ENCODE results near the gene ACTRT2. TPM values are rescaled to one million over a fixed set of nuclear protein-coding genes. Genes with fewer than 3 reads are reported as not detected.

Gene ACTRT2
- total RNA-seq, 1 experiment from 2014 or later = not detected

DNA sequence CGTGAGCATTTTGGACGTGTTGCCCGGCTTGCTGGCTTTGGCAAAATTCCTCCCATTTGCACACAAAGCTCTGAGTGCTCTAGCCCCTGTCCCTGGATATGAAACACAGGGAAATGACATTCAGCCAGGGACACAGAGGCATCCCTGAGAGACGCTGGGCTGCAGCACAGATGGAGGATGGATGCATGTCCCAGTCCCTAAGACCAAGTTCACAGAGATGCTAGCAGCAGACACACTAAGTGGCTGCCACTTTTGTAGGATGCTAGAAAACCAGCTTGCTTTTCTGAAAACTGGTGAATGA lies 12.5 kb downstream of the ACTRT2 start:
- H3K27ac ChIP-seq (ENCODE audit: insufficient read length, low read depth, low read length) = no peak overlapping the region

More for the DNA sequence above, 12.5 kb downstream of the ACTRT2 start:
- no peak overlapping the region for H2AFZ ChIP-seq (ENCODE audit: low read length)
- no peaks in the 10 kb centered on the region for H3K27me3 ChIP-seq (ENCODE audit: insufficient read depth, low read length)
- no peak overlapping the region for H2BK5ac ChIP-seq (ENCODE audit: insufficient read length, low read length)
- no peak overlapping the region for H3K4me2 ChIP-seq (ENCODE audit: insufficient read depth, insufficient read length, low read length)
- no peak overlapping the region for H2BK120ac ChIP-seq (ENCODE audit: low read depth, low read length, poor library complexity, severe bottlenecking)
- no peak overlapping the region for H4K91ac ChIP-seq (ENCODE audit: insufficient read length, low read depth, low read length)
- H4K8ac ChIP-seq (replicated peaks; ENCODE audit: insufficient read length, low read depth, low read length) = no peak overlapping the region
- H3K79me2 ChIP-seq (ENCODE audit: insufficient read depth, low read length) = no peaks in the 10 kb centered on the region
- H3K23ac ChIP-seq (ENCODE audit: insufficient read length, low read depth, low read length) = no peak overlapping the region
- H3K14ac ChIP-seq (ENCODE audit: insufficient read depth, low read length) = no peak overlapping the region
- H3K9ac ChIP-seq (ENCODE audit: extremely low read depth, insufficient read length, low read length) = no peak overlapping the region
- WGBS (ENCODE audit: extremely low coverage, insufficient read length, low lambda C conversion rate) = no CpG with 5 or more reads among the region's 4 CpGs
- H3K18ac ChIP-seq (ENCODE audit: insufficient read length, low read depth, low read length) = no peak overlapping the region
- no peak for DNase-seq
- H2BK15ac ChIP-seq (ENCODE audit: low read depth, low read length) = no peak overlapping the region
- no peak for TF ChIP-seq CTCF (conservative IDR thresholded peaks at IDR 0.05)
- Mint-ChIP-seq H3K36me3 (ENCODE audit: insufficient read depth in 1 of 3, low read depth in 3 of 3) (peaks cover 0 to 9% (median 0%) of the 10 kb centered on the region in 3 experiments; a peak in 2 of 7 replicates), H3K27ac (no peak overlapping the region), H3K9me3 (peaks cover 0 to 25% of the 10 kb centered on the region in 2 experiments; a peak in 2 of 5 replicates), H3K27me3 (ENCODE audit: low read depth) (peaks cover 4% of the 10 kb centered on the region), H3K4me1 (peaks cover 0 to 3% of the 10 kb centered on the region in 2 experiments; a peak in 1 of 4 replicates), H3K4me3 (no peak overlapping the region)
- H2BK12ac ChIP-seq (ENCODE audit: insufficient read length, low read depth, low read length) = no peak overlapping the region
- H3K4ac ChIP-seq (ENCODE audit: low read depth, low read length) = no peak overlapping the region
- H2AK5ac ChIP-seq (ENCODE audit: insufficient read length, low read length) = no peak overlapping the region
- no peak overlapping the region for H4K5ac ChIP-seq (ENCODE audit: insufficient read length, low read depth, low read length)
- H3K4me1 ChIP-seq (ENCODE audit: insufficient read depth, low read length) = no peaks in the 10 kb centered on the region
- no peak overlapping the region for H3T11ph ChIP-seq (ENCODE audit: low read length)
- no peaks in the 10 kb centered on the region for H3K23me2 ChIP-seq (ENCODE audit: insufficient read length, low read depth, low read length, poor library complexity, severe bottlenecking)
- no peak overlapping the region for H3K56ac ChIP-seq (ENCODE audit: insufficient read length, low read depth, low read length)
- H3K9me3 ChIP-seq (ENCODE audit: control insufficient read depth, low read depth, low read length) = no peaks in the 10 kb centered on the region
- H2BK20ac ChIP-seq (ENCODE audit: low read depth, low read length, poor library complexity, severe bottlenecking) = no peak overlapping the region
- H4K20me1 ChIP-seq (ENCODE audit: control insufficient read depth, insufficient read depth, insufficient read length) = no peaks in the 10 kb centered on the region
- H3K79me1 ChIP-seq (ENCODE audit: insufficient read depth, low read depth, low read length, poor library complexity, severe bottlenecking) = no peaks in the 10 kb centered on the region
